Bone marrow (tissue), 2 donors: ENCODE measurements around the gene SYNGR3.
A peak's percentile ranks its signal among the peaks of the same experiment; 100 is the strongest.

Experiments
- DNase-seq, 2 donors: peaks; one replicate each; lab custom pipeline; 2025; lab: John Stamatoyannopoulos, UW

SYNGR3 gene

DNA sequence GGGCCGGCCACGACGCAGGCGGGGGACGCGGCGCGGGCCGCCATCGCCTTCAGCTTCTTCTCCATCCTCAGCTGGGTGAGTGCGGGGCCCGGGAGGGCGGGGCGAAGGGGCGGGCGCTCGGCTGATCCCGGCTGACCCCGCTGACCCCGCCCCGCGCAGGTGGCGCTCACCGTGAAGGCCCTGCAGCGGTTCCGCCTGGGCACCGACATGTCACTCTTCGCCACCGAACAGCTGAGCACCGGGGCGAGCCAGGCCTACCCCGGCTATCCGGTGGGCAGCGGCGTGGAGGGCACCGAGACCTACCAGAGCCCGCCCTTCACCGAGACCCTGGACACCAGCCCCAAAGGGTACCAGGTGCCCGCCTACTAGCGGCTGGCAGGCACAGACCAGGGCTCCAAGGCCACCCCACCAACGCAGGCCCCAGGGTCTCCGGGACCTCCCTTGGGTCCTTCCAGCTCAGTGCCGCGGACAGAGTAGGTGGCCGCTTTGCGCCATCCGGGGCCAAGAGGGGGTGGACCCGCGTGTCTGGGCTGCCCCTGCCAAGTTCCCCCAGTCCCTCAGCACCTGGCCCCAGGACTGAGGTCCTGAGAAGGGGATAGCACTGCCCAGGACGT is 3.0 kb downstream of the SYNGR3 start:
- DNase-seq: no peak

DNA sequence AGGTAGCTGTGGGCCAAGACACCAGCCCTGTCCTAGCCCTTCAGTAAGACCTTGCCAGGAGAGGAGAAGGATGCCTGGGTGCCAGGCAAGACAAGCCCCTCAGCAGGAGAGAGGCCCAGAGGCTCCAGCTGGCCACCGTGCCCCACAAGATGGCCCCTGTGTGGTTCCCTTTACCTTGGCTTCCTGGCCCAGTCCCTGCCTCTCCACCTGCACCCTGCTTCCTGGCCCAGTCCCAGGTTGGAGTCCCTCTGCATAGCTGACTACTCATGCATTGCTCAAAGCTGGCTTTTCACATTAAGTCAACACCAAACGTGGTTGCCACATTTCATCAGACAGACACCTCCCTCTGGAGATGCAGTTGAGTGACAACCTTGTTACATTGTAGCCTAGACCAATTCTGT is 4.0 kb downstream of the SYNGR3 start:
- no peak for DNase-seq

DNA sequence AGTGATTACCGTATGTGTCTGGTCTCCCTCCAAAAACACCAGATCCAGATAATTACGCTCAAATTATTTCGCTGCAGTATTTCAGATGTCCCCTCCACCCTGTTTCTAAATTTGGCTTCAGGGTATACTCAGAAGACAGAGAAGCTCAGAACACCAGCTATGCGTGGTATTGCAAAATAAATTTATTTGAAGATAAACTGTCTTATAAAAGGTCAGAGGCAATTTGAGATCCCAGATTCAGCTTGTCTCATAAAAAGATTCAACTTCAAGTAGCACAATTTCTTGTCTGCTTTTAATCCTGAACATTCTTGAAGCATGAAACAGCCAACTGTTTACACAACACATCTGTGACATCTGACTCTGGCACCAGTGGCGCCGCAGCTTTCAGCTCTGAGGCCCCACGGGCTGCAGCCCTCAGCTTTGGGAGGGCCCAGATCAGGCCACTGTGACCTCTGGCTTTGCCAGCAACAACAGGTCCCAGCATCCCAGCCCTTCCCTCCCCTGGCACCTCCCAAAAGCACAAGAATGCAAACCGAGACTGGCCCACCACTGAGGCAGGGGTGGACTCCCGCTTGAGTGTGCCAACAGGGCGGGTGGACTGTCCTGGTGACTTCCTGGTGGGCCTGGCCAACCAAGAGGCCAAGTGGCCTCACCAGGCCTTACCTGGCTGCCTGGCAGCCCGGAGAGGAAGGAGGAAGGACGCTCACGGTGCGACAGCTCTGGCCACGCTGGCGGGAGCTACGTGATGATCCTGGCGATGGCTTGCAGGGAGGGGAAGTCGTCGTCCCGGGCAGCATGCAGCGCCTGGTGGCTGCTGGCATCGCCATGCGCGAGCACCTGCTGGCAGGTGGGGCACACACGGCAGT is 8.0 kb downstream of the SYNGR3 start:
- DNase-seq: no peak

DNA sequence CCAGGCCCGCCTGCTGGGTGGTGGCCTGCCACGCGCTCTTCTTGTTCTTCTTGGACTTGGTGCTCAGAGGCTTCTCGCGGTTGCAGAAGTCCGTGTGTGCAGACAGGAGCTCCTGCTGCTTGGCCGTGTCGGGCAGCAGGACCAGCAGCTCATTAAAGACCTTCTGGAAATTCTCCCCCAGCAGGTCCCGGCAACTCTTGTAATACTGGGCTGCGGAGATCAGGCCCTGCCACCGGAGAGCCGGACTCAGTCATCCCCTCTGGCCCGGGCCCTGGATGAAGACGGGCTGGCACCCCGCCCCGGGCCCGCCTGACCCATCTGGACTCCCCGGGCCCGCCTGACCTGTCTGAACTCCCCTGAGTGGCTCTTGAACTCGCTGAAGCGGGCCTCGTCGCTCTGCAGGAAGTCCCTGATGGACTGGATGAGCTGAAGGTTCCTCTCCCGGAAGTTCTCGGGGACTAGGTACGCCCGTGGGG is 8.6 kb downstream of the SYNGR3 start:
- DNase-seq: no peak

DNA sequence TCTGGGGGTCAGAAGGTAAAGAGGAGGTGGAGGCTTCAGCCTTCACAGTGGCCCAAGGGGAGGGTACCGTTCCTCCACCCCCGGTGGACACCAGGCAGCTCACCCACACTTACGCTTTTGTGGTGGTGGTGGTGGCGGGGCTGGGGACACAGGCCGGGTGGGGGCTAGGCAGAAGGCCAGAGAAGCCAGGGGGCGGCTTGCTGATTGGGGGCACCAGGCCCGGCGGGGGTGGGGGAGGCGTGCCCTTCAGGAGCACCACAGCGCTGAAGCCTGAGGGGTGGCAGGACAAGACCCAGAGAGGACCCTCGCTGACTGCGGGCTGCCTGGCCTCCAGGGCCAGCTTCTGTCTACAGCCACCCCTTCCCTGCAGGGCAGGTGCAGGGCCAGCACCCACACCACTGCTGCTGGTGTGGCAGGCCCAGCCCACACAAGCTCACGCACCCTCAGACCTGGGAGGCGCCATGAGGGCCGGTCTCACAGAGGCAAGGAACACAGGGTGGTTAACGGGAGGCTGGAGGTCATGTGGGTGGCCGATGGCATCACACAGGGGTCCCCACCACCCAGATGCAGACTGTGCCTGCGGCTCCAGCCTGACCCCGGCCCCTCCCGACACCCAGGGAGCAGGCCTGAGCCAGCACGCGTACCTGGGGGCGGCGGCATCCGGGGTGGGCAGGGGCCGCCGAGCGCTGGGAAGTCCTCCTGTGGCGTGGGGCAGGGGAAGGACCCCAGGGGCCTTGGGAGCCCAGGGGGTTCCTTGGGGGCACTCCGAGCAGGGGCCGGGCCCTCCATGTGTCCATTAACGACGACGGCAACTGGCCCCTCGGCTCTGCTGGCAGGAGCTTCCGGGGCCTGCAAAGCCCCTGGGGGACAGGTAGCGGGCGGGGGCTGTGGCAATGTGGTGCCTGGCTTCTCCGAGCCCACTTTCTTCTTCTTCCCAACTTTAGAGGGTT is 9.4 kb downstream of the SYNGR3 start:
- no peak for DNase-seq

DNA sequence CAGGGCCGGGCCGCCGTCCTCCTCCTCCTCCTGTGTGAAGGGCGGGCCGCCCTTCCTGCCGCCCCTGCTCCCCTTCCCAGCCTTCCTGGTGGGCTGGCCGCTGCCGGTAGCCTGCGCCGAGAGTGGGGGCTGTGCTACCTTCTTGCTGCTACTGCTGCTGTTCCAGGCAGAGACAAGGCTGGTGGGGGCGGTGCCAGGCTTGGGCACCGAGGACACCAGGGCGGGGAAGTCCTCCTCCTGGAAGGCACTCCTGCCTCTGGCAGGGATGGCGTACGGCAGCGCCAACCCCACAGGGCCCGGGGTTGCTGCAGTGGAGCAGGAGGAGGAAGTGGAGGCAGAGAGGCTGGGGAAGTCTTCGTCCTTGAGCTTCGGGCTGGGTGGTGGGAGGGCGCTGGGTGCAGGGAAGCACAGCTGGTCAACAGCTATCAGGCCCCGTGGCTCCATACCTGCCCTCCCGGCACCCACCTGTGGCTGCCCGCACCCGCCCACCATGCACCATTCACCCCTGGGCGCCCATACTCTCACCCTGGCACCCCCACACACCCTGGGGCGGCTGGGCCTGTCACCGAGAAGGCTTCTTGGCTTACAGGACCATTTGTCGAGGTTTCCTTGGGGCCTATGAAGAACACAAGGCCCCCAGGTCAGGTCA is 10.2 kb downstream of the SYNGR3 start:
- DNase-seq: no peak

DNA sequence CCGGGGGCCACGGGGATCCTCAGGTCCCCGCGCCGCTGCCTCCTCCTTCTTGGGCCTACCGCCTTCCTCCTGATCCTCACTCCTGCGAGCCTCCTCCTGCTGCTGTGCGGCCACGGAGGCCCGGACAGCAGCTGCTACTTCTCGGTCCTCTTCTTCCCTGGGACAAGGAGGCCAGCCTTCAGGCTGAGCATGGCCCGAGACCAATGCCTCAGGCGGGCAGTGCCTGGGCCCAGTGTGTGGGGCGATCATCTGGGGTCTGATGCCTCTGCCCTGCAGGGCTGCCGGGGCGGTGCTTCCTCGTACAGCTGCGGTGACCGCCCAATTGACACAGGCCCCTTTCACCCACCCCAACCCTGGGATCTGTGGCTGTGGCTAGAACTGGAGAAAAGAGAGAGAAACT is 11.3 kb downstream of the SYNGR3 start:
- no peak for DNase-seq

DNA sequence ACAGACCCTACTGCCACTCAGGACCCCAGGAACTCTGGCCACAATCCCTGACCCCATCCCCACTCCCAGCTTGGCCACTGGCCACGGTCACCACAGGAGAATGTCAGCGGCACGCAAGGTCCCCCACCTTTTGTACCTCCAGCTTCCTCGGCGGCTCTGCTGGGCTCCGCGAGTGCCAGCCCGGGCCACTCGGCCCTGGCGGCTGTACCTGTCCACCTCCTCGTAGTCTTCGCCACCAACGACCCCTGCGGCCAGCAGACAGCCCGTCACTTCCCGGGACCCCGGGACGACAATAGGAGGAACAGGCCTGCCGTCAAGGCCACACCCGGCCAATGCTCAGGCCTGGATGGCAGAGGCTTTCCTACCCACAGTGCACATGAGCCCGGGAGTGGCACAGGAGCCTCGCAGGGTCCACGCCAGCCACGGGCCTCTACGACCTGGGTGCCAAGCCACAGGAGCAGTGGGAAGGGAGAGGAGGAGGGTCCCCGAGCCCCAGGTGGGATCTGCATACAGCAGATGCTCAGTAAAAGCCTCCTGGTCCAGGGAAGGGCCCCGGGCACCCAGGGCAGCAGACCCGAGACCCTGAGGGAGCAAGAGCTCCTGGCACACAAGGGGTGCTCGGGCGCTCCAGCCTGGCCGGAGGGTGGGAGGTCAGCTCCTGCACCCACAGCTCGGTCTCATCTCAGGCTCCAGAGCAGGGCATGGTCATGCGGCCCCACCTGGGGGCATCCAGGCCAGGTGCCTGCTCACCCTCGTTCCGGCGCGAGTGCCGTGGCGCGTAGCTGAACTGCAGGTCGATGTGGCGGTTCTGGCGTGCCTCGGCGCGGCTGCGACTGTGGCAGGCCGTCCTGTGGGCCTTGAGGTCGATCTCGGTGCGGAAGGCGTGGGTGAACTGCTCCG is 11.9 kb downstream of the SYNGR3 start:
- DNase-seq: no peak

DNA sequence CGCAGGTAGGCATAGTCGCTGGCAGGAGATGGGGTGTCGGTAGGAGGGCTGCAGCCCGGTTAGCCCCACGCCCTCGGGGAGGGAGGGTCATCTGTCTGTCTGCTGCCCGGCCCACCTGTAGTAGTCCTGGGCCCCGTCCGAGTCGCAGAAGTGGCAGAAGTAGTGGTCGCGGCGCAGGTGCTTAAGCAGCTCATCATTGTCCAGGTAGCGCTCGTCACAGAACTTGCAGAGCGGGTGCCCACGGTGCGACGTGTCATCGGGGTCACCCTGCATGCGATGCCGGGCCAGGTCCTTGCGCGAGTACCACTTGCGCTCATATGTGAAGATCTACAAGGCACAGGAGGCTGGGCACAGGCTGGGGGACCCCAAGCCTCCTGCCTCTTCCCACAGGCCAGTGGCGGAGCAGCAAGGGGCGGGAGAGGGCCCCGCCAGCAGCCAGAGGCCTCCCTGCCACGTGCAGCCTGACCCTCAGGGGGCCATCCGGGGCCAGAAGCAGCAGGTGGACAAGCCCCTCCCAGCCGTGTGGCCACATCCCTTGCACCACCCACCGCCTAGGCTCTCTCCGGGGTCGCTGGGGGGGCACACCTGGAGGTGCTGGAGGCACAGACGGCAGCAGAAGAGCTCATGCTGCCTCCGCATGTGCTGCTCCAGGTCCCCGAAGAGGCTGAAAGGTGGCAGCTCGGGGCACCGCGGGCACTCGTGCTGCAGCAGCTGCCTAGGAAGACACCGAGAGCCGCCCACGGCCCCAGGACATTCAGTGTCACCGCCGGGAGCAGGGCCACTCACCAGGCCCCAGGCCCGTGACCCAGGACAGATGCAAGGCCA is 12.8 kb downstream of the SYNGR3 start:
- no peak for DNase-seq

DNA sequence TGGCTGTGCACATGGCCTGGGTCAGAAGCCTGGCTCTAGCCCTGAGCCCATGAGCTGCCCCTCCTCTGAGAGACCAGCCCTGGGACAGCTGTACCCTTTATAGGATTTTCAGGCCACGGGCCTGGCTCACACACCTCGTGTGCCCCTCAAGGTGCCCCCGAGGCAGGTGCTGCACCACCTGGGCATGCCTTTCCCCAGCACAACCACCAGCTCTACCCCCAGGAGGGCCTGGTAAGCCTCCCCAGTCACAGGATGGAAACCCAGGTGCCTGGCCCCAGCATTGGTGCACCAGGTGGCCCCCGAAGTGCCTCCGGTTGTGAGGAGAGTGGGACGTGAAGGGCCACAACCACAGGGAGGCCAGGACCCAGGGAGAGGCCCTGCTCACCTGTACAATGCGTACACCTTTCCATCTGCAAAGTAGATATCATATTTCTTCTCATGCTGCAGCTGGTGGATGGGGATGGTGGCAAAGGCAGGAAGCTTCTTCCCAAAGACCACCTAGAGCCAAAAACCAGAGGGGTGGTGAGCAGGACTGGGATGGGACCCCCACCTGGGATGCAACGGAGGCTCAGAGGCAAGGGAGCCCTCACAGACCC is 13.6 kb downstream of the SYNGR3 start:
- DNase-seq: no peak

DNA sequence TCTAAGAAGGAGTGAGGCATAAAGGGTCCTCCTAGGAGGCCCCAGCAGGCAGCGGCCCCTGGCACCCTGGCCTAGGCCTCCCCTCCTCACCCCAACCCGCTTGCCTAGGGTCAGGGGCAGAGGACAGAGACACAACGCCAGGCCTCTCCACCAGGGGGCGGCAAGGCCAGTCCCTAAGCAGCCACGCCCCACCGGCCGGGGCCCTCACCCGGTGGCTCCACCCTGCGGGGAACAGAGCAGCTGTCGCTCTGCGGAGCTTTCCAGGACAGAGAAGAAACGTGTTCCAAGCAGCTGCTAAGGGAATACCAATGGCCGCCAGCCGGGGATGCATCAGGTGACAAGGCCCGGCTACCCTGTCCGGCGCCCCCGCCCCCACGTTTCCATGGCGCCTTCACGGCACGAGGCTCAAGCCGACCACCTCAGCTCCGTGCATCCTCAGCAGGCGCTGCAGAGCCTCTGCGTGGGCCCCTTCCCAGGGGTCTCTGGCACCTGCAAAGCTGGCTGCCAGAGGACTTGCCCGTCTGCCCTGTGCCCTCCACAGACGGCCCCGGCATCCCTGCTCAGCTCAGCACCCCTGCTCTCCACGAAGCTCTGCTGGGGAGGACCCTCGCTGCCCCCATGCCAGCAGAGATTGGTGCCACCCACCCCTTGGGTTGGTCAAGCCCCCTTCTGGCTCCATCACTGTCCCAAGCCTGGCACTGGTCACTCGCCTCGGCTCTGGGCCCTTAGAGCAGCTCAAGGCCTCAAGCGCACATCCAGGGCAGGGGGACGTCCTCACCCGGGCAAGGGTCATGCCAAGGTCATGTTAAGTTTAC is 14.3 kb downstream of the SYNGR3 start:
- DNase-seq: peak; percentile 66 to 79

DNA sequence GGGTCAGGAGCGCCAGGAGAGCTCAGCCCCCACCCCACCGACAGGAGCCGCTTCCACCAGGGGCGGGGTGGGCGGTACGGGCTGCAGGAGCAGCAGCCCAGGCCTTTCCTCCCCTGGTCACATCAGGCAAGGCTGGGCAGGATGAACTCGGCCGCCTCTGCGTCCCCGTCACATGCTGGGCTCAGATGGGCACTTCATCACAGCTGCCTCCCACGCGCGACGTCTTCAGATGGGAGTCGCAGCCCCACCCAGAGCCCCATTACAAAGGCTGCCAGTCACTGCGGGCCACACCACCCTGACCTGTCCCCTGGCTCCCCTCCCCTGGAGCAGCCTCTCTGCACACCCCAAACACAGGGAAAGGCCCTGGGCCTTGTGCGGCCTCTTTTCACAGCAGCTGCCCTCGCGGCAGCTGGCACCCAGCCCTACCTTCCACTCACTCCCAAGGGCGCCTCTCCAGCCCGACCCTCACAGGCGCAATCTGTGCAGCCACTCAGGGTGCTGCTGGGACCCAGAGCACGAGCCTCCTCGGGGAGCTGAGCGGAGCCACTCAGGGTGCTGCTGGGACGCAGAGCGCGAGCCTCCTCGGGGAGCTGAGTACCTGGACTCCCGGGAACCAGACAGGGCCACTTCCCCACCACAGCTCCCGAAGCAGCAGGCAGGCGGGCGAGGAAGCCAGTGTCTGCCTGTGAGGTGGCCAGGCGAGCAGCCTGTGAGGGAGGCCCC is 15.2 kb downstream of the SYNGR3 start:
- no peak for DNase-seq

DNA sequence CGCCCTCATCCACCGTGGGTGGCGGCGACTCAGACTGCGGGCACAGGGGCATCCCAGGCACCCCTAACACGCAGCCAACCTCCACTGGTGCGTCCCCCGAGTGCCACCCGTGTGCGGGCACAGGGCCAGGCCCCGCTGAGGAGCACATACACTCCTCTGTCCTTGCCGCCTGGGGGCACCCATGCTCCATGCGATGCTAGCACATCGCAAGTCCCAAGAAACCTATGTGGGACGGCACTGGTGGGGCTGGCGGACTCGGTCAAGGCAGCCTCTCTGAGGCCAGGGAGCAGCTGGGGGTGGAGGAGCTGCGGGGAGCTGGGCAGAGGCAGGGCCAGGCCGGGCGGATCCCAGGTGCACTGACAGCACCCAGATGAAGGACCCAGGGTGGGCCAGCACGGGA is 15.9 kb downstream of the SYNGR3 start:
- peak in 1 of 2 donors; percentile 36 for DNase-seq

DNA sequence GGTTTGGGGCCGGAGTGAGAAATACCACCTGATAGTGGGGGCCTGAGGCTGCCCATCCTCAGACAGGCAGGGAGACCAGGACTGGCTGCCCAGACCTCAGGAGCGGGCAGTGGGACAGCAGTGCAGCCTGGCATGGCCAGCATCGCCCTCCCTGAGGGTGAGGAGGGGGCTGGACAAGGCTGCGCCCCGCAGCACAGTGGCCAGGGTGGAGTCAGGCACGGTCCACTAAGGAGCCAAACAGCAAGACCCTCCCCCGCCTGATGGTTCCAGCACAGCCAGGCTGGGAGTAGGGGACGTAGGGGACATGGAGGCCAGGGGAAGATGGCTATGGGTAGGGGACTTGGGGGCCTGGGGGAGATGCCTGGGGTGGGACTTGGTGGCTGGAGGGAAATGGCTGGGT is 16.5 kb downstream of the SYNGR3 start:
- DNase-seq: no peak

DNA sequence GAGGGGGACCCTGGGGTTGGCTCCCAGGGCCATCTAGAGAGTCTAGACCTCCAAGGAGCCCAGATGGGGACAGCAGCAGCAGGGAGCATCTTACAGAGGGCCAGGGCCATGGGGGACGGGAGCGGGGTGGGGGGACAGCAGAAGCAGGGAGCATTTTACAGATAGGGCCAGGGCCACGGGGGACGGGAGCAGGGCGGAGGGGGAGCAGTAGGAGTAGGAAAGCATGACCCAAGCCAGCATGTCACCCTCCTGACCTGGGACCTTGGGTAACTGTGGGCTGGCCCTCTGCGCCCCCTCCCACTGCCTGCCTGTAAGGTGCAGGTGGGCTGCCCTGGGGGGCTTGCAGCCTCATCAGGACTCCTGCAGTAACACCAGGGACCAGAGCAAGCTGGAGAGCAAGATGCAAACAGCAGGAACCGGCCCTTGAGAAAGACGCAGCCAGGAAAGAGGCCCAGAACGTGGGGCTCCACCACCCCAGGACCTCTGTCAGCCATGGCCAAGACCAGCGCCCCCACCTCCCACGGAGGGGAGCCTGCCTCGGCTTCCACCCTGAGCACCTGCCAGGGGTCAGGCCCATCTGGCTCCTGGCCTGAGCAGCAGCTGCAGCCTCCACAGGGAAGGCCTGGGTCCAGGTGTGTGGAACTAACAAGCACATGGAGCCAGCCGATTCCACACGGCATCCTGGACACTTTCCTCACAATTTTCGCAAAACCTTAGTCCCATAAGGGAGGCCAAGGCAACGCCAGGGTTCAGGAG is 17.5 kb downstream of the SYNGR3 start:
- DNase-seq: no peak

DNA sequence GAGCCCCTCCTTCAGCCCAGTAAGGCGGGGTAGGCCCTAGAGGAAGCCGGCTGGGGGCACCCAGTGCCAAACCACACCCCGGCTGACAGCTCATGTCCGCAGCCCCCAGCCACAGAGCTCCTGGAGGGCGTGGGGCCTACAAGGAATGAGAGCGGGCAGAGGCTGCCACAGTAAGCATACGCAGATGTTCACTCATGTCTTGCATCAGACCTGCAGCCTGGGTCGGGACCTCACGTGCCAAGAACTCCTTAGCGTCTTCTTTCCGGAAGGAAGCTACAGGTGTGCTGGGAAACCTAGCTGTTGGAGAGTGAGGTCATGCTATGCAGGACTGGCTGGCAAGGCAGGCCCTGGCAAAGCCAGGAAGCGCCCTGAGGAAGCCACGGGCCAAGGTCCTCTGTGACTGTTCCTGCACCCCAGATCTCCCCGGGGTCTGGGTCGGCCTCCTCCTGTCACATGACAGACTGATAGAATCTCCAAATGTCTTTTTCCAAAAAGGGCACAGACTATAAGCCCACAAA is 18.3 kb downstream of the SYNGR3 start:
- peak in 1 of 2 donors; percentile 30 for DNase-seq

DNA sequence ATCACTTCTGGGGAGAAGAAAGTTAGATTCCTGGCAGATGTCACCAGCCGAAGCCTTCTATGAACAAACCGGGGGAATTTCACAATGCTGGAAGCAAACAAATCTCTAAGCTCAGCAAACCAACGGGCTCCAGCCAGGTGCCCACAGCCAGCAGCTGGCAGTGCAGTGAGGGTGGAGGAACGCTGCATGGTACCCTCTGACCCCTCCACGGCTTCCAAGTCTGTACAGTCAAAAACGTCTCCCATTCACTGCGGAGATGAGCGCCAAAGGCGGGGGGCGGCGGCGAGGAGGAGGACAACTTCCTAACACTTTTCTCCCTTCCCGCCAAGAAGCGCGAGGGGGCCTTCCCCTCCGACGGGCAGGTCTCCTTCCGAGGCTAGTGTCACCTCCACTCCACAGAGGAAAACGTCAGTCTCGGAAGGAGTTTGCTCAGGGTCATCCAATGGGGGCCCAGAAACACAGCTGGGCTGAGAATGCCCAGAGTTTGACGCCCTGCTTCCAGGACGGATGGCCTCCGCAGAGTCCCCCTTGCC is 18.9 kb downstream of the SYNGR3 start:
- DNase-seq: peak in 1 of 2 donors; percentile 30
